Measurements from ENCODE around the gene GRIK3. TPM values are rescaled to one million over a fixed set of nuclear protein-coding genes. Genes with fewer than 3 reads are reported as not detected.

Gene GRIK3
- total RNA-seq, 4 donors from 2014 or later: 0.13 to 0.42 (median 0.15) TPM; not detected in 1

DNA sequence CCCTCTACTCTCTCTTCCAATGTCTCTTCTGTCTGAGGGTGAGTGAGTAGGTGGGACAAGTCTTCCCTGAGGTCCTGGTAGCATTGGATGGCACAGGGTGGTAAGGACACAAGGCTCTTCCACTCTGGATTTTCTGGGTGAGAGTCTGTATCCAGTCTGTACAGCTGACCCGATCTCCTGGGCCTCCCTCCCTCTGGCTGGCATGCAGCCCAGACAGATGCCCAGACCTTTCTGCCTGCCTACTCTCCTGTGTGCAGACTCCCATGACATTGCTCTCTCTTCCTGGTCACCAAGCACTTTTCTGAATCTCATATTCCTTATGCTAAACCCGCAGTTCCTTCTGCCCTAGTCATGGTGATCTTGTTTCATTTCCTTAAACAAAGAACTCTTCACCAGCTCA, 100.3 kb downstream of the GRIK3 start:
- Histone ChIP-seq H3K27ac (no peak overlapping the region), H3K36me3 (no peaks in the 10 kb centered on the region), H3K9me3 (no peaks in the 10 kb centered on the region), H3K4me3 (replicated peaks in 1 of 3) (no peak overlapping the region), H3K27me3 (no peaks in the 10 kb centered on the region), H3K4me1 (no peaks in the 10 kb centered on the region)
- TF ChIP-seq, protein P1, sequence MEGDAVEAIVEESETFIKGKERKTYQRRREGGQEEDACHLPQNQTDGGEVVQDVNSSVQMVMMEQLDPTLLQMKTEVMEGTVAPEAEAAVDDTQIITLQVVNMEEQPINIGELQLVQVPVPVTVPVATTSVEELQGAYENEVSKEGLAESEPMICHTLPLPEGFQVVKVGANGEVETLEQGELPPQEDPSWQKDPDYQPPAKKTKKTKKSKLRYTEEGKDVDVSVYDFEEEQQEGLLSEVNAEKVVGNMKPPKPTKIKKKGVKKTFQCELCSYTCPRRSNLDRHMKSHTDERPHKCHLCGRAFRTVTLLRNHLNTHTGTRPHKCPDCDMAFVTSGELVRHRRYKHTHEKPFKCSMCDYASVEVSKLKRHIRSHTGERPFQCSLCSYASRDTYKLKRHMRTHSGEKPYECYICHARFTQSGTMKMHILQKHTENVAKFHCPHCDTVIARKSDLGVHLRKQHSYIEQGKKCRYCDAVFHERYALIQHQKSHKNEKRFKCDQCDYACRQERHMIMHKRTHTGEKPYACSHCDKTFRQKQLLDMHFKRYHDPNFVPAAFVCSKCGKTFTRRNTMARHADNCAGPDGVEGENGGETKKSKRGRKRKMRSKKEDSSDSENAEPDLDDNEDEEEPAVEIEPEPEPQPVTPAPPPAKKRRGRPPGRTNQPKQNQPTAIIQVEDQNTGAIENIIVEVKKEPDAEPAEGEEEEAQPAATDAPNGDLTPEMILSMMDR (IDR thresholded peaks at IDR 0.05): no peak
- TF ChIP-seq POLR2A (IDR thresholded peaks at IDR 0.05): no peak
- intact Hi-C loops (cut with DNase I): no loop called here
- 33 to 34% methylated on average over 2 of the region's 2 CpGs for WGBS, 2 donors
- DNase-seq: peak; percentile 72 to 79

DNA sequence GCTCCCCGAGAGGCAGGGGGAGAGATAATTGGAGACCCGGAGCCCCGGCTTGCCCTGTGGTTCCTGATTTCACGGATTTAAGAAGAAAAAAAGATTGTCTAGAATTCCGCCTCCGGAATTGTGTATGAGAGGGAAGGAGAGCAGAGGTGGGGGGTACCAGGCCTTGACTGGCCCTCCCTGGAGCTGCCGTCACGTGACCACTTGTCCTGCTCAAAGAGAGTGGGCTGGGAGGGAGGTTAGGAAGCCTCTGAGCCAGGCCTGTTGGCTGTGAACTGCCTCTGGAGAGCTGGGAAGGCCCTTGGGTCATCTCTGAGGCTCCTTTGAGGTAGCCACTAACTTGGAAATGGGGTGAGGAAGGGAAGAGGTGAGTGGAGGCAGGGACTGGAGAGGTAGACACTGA, 106.5 kb downstream of the GRIK3 start:
- WGBS, 2 donors: 62 to 68% methylated on average over 8 of the region's 8 CpGs
- intact Hi-C loops (cut with DNase I): no loop called here
- TF ChIP-seq, protein P1 (IDR thresholded peaks at IDR 0.05): no peak
- no peak for TF ChIP-seq POLR2A (IDR thresholded peaks at IDR 0.05)

DNA sequence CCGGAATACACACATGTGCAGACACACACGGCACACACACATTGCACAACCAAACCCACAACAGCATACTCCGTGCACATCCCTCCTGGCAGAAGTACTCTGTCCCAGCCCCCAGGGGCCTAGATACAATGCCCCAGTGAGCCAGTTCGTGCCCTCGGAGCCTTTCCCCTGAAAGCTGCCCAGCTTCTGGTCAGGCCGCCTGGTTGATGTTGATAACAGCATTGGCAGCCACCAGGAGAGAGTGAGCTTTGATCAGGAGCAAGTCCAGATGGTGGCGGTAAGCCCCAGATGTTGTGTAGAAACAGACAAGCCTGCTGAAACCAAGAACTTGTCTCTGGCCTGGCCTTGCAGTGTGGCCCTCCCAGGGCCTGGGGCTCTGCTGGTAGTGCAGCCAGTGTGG, 109.1 kb downstream of the GRIK3 start:
- intact Hi-C loops (cut with DNase I): no loop called here
- Histone ChIP-seq H3K4me3 (replicated peaks in 1 of 3) (no peak overlapping the region), H3K36me3 (no peaks in the 10 kb centered on the region), H3K27me3 (no peaks in the 10 kb centered on the region), H3K9me3 (no peaks in the 10 kb centered on the region), H3K27ac (no peak overlapping the region), H3K4me1 (no peaks in the 10 kb centered on the region)
- TF ChIP-seq, protein P1 (IDR thresholded peaks at IDR 0.05): no peak
- TF ChIP-seq POLR2A (IDR thresholded peaks at IDR 0.05): no peak
- WGBS, 2 donors: 83 to 85% methylated on average over 5 to 7 of the region's 7 CpGs
- no peak for DNase-seq

More for the DNA sequence above, 106.5 kb downstream of the GRIK3 start:
- Histone ChIP-seq H3K36me3 (no peaks in the 10 kb centered on the region), H3K27ac (no peak overlapping the region), H3K27me3 (no peaks in the 10 kb centered on the region), H3K4me1 (no peaks in the 10 kb centered on the region), H3K9me3 (no peaks in the 10 kb centered on the region), H3K4me3 (replicated peaks in 1 of 3) (no peak overlapping the region)
- no peak for DNase-seq

DNA sequence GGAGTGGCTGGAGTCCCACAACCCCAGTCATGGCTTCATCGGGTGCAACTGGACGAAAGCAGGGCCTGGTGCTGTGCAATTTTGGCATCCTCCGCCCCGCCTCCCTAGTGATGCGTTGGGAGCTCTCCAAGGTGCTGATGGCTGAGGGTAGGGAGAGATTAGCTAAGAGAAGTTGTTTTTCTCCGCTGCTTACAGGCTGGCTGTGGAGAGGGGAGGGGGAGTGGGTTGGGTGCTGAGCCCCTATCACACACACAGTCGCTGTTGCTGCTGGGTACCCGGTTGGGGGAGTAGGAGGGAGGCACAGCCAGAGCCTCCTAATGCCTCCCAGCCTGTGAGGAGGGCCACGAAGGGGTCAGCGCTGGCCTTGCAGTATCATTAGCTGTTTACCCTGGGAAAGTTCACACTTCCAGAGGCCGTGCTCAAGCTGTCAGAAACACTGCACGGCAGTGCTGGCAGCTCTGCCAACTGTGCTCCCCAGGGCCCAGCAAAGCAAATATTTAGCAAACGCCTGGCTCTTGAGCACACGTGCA, 110.0 kb downstream of the GRIK3 start:
- Histone ChIP-seq H3K27ac (no peak overlapping the region), H3K4me3 (replicated peaks in 1 of 3) (no peak overlapping the region), H3K4me1 (no peaks in the 10 kb centered on the region), H3K36me3 (no peaks in the 10 kb centered on the region), H3K9me3 (no peaks in the 10 kb centered on the region), H3K27me3 (no peaks in the 10 kb centered on the region)
- intact Hi-C loops (cut with DNase I): no loop called here
- TF ChIP-seq, protein P1 (IDR thresholded peaks at IDR 0.05): no peak
- TF ChIP-seq POLR2A (IDR thresholded peaks at IDR 0.05): no peak
- peak; percentile 36 to 70 for DNase-seq
- WGBS, 2 donors: 5 to 6% methylated on average over 8 to 14 of the region's 14 CpGs

DNA sequence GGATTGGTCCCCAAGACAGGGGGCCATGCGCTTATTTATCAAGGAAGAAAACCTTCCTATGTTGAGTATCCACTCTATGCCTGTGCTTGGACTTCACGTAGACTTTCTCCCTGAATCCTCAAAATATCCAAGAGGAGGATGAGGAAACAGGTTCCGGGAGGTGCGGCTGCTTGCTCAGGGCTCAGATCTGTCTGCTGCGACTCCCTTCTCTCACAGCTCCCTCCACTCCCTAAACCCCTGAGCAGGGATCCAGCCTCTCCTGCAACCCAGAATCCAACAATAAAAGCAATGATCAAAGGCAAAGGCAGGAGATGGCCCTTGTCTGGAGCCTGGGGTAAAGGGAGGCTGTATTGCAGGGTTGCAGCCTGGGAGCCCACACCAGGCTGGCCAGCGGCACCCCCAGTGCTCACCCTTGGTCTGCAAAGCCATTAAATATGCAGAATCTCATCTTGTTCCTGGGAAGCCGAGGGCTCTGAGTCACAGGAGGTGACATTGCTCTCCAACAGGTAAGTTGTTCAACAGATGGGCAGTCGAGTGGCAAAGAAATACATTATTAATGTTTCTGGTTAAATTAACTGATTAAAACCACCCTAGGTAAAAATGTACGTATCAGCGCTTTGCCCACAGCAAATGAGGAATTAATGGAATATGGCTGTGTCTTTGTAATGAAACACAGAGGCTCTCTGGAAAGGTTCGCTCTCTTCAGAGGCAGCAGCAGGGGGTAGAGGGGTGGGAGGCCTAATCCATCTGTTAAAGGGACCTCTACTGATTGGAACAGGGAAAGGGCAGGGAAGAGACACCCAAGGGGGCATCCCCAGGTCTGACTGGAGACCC, 111.5 kb downstream of the GRIK3 start:
- Histone ChIP-seq H3K9me3 (no peaks in the 10 kb centered on the region), H3K4me3 (replicated peaks in 1 of 3) (no peak overlapping the region), H3K4me1 (no peaks in the 10 kb centered on the region), H3K36me3 (no peaks in the 10 kb centered on the region), H3K27ac (no peak overlapping the region), H3K27me3 (no peaks in the 10 kb centered on the region)
- WGBS, 2 donors: 41 to 47% methylated on average over 10 to 11 of the region's 11 CpGs
- TF ChIP-seq, protein P1 (IDR thresholded peaks at IDR 0.05): no peak
- TF ChIP-seq POLR2A (IDR thresholded peaks at IDR 0.05): no peak
- DNase-seq: no peak
- intact Hi-C loops (cut with DNase I): no loop called here
